ENCODE data around the gene ITGAD. TPM values are rescaled to one million over a fixed set of nuclear protein-coding genes. Genes with fewer than 3 reads are reported as not detected.
A peak's percentile ranks its signal among the peaks of the same experiment; 100 is the strongest.

ITGAD gene
- total and polyA plus RNA-seq, 2 of the 13 experiments (the other 11 are each of a cell fraction or from before 2014, with no cell fraction given) = not detected

DNA sequence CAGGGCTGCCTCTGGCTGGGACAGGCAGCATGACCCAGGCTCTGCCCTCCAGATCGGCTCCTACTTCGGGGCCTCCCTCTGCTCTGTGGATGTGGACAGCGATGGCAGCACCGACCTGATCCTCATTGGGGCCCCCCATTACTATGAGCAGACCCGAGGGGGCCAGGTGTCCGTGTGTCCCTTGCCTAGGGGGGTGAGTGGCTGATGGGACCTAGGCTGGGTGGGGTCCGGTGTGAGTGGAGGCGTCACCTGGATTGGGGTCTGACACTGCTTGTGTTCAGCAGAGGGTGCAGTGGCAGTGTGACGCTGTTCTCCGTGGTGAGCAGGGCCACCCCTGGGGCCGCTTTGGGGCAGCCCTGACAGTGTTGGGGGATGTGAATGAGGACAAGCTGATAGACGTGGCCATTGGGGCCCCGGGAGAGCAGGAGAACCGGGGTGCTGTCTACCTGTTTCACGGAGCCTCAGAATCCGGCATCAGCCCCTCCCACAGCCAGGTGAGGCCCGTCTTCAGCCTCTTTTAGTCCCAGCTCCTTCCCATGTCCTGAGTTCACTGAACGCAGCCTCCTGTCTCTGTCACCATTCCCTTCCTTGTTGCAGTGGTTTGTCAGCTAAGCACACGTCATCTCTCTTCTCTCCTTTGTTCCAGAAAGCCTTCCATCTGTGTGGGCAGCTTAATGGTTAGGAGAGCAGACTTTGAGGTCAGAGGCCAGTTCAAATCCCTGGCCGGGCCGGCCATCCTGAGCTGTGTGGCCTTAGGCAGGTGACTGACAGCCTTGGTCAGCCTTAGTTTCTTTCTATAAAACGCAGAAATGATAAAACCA, 18.1 kb downstream of the ITGAD start:
- ATAC-seq (no peak; the same call in 2 of the 3 replicates), DNase-seq (ENCODE audit: low spot score) (no peak), FAIRE-seq (no peak)
- in situ Hi-C loops (cut with HindIII; ENCODE audit: extremely low pct_ligation_motif_present, low pct_unique_long_range_greater_than_20kb) (no loop called here), intact Hi-C loops (cut with micrococcal nuclease; ENCODE audit: unreplicated experiment) (no loop called here)
- no peaks in the 10 kb centered on the region for H3K79me2 ChIP-seq (ENCODE audit: insufficient read depth, low read length)
- H3K9me3 ChIP-seq (ENCODE audit: low read length) = no peaks in the 10 kb centered on the region
- no peak overlapping the region for H3K4me3 ChIP-seq (replicated peaks in 1 of 3; ENCODE audit: insufficient read depth in 1 of 3, low read depth in 2 of 3, low read length in 3 of 3)
- no peaks in the 10 kb centered on the region for H3K4me1 ChIP-seq (ENCODE audit: insufficient read depth, low read length)
- H4K20me1 ChIP-seq (ENCODE audit: insufficient read depth, low read length) = no peaks in the 10 kb centered on the region
- H3K36me3 ChIP-seq (replicated peaks in 1 of 2; ENCODE audit: control insufficient read depth in 1 of 2, insufficient read depth in 2 of 2, low read length in 2 of 2) = no peaks in the 10 kb centered on the region
- no TSS peak for BruUV-seq (replicated peaks)
- peaks cover 6 to 69% of the 10 kb centered on the region in 2 experiments; a peak in 4 of 5 replicates for H3K27me3 ChIP-seq (ENCODE audit: control insufficient read depth in 1 of 2, insufficient read depth in 2 of 2, low read length in 2 of 2)
- H2AFZ ChIP-seq (ENCODE audit: low read length) = no peak overlapping the region
- H3K27ac ChIP-seq (ENCODE audit: extremely low read length, insufficient read depth, low read length) = no peak overlapping the region
- H3K4me2 ChIP-seq (ENCODE audit: low read depth, low read length) = no peak overlapping the region
- CTCF ChIA-PET (ENCODE audit: low intra/inter-chr PET ratio, low total read pairs) = no interaction called here
- H3K9ac ChIP-seq (ENCODE audit: insufficient read depth, low read depth, low read length) = no peak overlapping the region
- TF ChIP-seq ZNF230 (CRISPR knock-in tag; IDR thresholded peaks at IDR 0.05) (no peak), ZNF446 (CRISPR knock-in tag; IDR thresholded peaks at IDR 0.05) (no peak), CREB1 (IDR thresholded peaks at IDR 0.05) (peak; percentile 37; the same call in 1 of the 2 replicates), CREB1 (CRISPR knock-in tag; IDR thresholded peaks at IDR 0.05) (no peak), STAG1 (CRISPR knock-in tag; IDR thresholded peaks at IDR 0.05) (no peak), PPARG (CRISPR knock-in tag; conservative IDR thresholded peaks at IDR 0.05) (no peak), ZNF652 (CRISPR knock-in tag; IDR thresholded peaks at IDR 0.05; ENCODE audit: borderline replicate concordance, low read depth) (no peak), NCOR1 (IDR thresholded peaks at IDR 0.05; ENCODE audit: borderline replicate concordance, low read length) (no peak)
- 14% methylated on average over 21 of the region's 22 CpGs for WGBS (ENCODE audit: low lambda C conversion rate)
- POLR2A ChIA-PET = no interaction called here

DNA sequence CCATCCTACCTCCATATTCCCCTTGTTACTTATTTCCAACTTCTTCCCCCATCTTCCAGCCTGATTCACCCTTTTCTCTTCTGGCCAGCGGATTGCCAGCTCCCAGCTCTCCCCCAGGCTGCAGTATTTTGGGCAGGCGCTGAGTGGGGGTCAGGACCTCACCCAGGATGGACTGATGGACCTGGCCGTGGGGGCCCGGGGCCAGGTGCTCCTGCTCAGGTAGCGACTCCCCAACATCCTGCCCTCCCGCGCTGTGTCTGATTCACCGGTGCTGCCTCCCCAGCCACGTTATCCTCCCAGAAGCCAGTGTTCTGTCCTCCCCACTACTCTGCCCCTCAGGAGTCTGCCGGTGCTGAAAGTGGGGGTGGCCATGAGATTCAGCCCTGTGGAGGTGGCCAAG, 19.6 kb downstream of the ITGAD start:
- in situ Hi-C loops (cut with HindIII; ENCODE audit: extremely low pct_ligation_motif_present, low pct_unique_long_range_greater_than_20kb) = no loop called here
- no peak for FAIRE-seq
- 44% methylated on average over 9 of the region's 10 CpGs for WGBS (ENCODE audit: low lambda C conversion rate)

More for the DNA sequence above, 19.6 kb downstream of the ITGAD start:
- Histone ChIP-seq H3K9me3 (ENCODE audit: low read length) (no peaks in the 10 kb centered on the region), H3K36me3 (replicated peaks in 1 of 2; ENCODE audit: control insufficient read depth in 1 of 2, insufficient read depth in 2 of 2, low read length in 2 of 2) (no peaks in the 10 kb centered on the region), H4K20me1 (ENCODE audit: insufficient read depth, low read length) (no peaks in the 10 kb centered on the region), H3K4me2 (ENCODE audit: low read depth, low read length) (no peak overlapping the region), H3K27ac (ENCODE audit: extremely low read length, insufficient read depth, low read length) (no peak overlapping the region), H3K27me3 (ENCODE audit: control insufficient read depth in 1 of 2, insufficient read depth in 2 of 2, low read length in 2 of 2) (peaks cover 3 to 65% of the 10 kb centered on the region in 2 experiments; a peak in 4 of 5 replicates), H3K4me3 (replicated peaks in 1 of 3; ENCODE audit: insufficient read depth in 1 of 3, low read depth in 2 of 3, low read length in 3 of 3) (no peak overlapping the region), H3K79me2 (ENCODE audit: insufficient read depth, low read length) (no peaks in the 10 kb centered on the region), H3K9ac (ENCODE audit: insufficient read depth, low read depth, low read length) (no peak overlapping the region), H3K4me1 (ENCODE audit: insufficient read depth, low read length) (no peaks in the 10 kb centered on the region), H2AFZ (ENCODE audit: low read length) (no peak overlapping the region)
- ATAC-seq (no peak), DNase-seq (ENCODE audit: low spot score) (no peak)
- ChIA-PET POLR2A (no interaction called here), CTCF (ENCODE audit: low intra/inter-chr PET ratio, low total read pairs) (no interaction called here)
- TF ChIP-seq JUND (CRISPR knock-in tag; IDR thresholded peaks at IDR 0.05) = no peak
- TF ChIP-seq KLF12 (CRISPR knock-in tag; IDR thresholded peaks at IDR 0.05; ENCODE audit: borderline replicate concordance) = no peak
- TF ChIP-seq CBFB (CRISPR knock-in tag; IDR thresholded peaks at IDR 0.05) = no peak
- BruUV-seq (replicated peaks) = no TSS peak
- intact Hi-C loops (cut with micrococcal nuclease; ENCODE audit: unreplicated experiment) = no loop called here

Data from HepG2 (cell line).